Fibroblast of lung (primary cell): Measurements from ENCODE around the gene PEX10. TPM values are rescaled to one million over a fixed set of nuclear protein-coding genes. Genes with fewer than 3 reads are reported as not detected.

Experiments
- DNase-seq, 2 donors: peaks; one replicate each; pipeline versions ENCODE4 v3.0.0 to v3.0.0-alpha.2; 2010; ENCODE audit warnings: low read depth in 2 of 2
- H2AFZ ChIP-seq: 2 replicates; pipeline ENCODE4 v1.5.1; 2012; ENCODE audit warnings: low read length, control low read depth, inconsistent platforms
- H3K27ac ChIP-seq: 2 replicates; pipeline ENCODE4 v1.5.1; 2011; ENCODE audit warnings: low read length, control low read depth; ENCODE audit not compliant: insufficient read depth
- H3K27me3 ChIP-seq: 2 replicates; pipeline ENCODE4 v1.5.1; 2011; ENCODE audit warnings: mild to moderate bottlenecking, low read length; ENCODE audit not compliant: control insufficient read depth, insufficient read depth
- H3K36me3 ChIP-seq: 2 replicates; pipeline ENCODE4 v1.5.1; 2011; ENCODE audit warnings: low read length; ENCODE audit not compliant: control insufficient read depth, insufficient read depth
- H3K4me1 ChIP-seq: 2 replicates; pipeline ENCODE4 v1.5.1; 2011; ENCODE audit warnings: low read length; ENCODE audit not compliant: control insufficient read depth, insufficient read depth; ENCODE audit errors: extremely low read depth
- H3K4me2 ChIP-seq: 2 replicates; pipeline ENCODE4 v1.5.1; 2011; ENCODE audit warnings: low read length, control low read depth; ENCODE audit not compliant: insufficient read depth; ENCODE audit errors: extremely low read depth
- H3K4me3 ChIP-seq, 4 experiments: fragments of 200-600 bp in 1 of 4; sonication (generic) in 1 of 4; replicated peaks in 1 of 4; 2 replicates each; pipeline ENCODE4 v1.5.1; 2011 to 2016; ENCODE audit warnings: low read length in 4 of 4, low read depth in 3 of 4, mild to moderate bottlenecking in 3 of 4, control low read depth in 2 of 4, inconsistent platforms in 1 of 4, mixed read lengths in 1 of 4; ENCODE audit not compliant: insufficient read depth in 1 of 4; ENCODE audit errors: control extremely low read depth in 1 of 4
- H3K79me2 ChIP-seq: 2 replicates; pipeline ENCODE4 v1.5.1; 2012; ENCODE audit warnings: mild to moderate bottlenecking, low read length, inconsistent platforms; ENCODE audit not compliant: control insufficient read depth, insufficient read depth
- H3K9ac ChIP-seq: 2 replicates; pipeline ENCODE4 v1.5.1; 2011; ENCODE audit warnings: mild to moderate bottlenecking, low read length, control low read depth; ENCODE audit not compliant: insufficient read depth
- H3K9me3 ChIP-seq: 2 replicates; pipeline ENCODE4 v1.5.1; 2012; ENCODE audit warnings: low read depth, low read length; ENCODE audit not compliant: control insufficient read depth, insufficient read depth
- H4K20me1 ChIP-seq: 2 replicates; pipeline ENCODE4 v1.5.1; 2011; ENCODE audit warnings: low read length; ENCODE audit not compliant: control insufficient read depth, insufficient read depth; ENCODE audit errors: extremely low read depth
- CTCF ChIP-seq, 2 donors: IDR thresholded peaks in 1 of 2; conservative IDR thresholded peaks in 1 of 2; 1 replicate in 1 of 2; 2 replicates in 1 of 2; pipeline ENCODE4 v1.5.1; 2011 to 2012; ENCODE audit warnings: low read length in 2 of 2, control low read depth in 1 of 2, inconsistent platforms in 1 of 2, low read depth in 1 of 2, mild to moderate bottlenecking in 1 of 2
- EZH2 ChIP-seq: IDR thresholded peaks from 2 replicates; pipeline ENCODE4 v1.5.1; 2012; ENCODE audit warnings: low read length, control low read depth, mild to moderate bottlenecking; ENCODE audit errors: missing control alignments
- polyA plus RNA-seq, 2 donors: library from polyadenylated mRNA; depleted of rRNA in 1 of 2; stranded (reverse) in 1 of 2; unstranded in 1 of 2; fragments of >200 nt; gene quantifications; 2 replicates each; pipeline ENCODE4 v1.2.1, GENCODE V29; 2011 to 2012; ENCODE audit warnings: missing spikeins in 1 of 2
- total RNA-seq: library from RNA; depleted of rRNA; stranded (reverse); fragments of >200 nt; gene quantifications from 2 replicates; pipeline ENCODE4 v1.2.1, GENCODE V29; 2014

PEX10 gene
- total and polyA plus RNA-seq, 2 donors (not counting 1 experiment from before 2014, with no cell fraction given) = 15.4 to 33.4 TPM

GRCh38 chr1:2397007-2397679 lies 15.2 kb downstream of the PEX10 start:
- H3K36me3 ChIP-seq = peaks cover 37% of the 10 kb centered on the region
- H3K9ac ChIP-seq = no peak overlapping the region
- no peaks in the 10 kb centered on the region for H4K20me1 ChIP-seq
- H3K4me1 ChIP-seq = peaks cover 8% of the 10 kb centered on the region
- H3K27me3 ChIP-seq = no peaks in the 10 kb centered on the region
- no peak for TF ChIP-seq CTCF (conservative IDR thresholded peaks at IDR 0.05 in 1 of 2, IDR thresholded peaks at IDR 0.05 in 1 of 2; ENCODE audit: low read depth in 1 of 2, low read length in 2 of 2)
- no peak for TF ChIP-seq EZH2
- H3K4me3 ChIP-seq = no peak overlapping the region
- DNase-seq = no peak
- no peak overlapping the region for H2AFZ ChIP-seq
- H3K9me3 ChIP-seq = no peaks in the 10 kb centered on the region
- H3K4me2 ChIP-seq = no peak overlapping the region
- H3K79me2 ChIP-seq = peaks cover 56% of the 10 kb centered on the region
- no peak overlapping the region for H3K27ac ChIP-seq

- peaks cover 37% of the 10 kb centered on the region for H3K36me3 ChIP-seq
- H3K27ac ChIP-seq = no peak overlapping the region
- H2AFZ ChIP-seq = no peak overlapping the region
- no peaks in the 10 kb centered on the region for H3K9me3 ChIP-seq
- TF ChIP-seq EZH2 (no peak), CTCF (conservative IDR thresholded peaks at IDR 0.05 in 1 of 2, IDR thresholded peaks at IDR 0.05 in 1 of 2; ENCODE audit: low read depth in 1 of 2, low read length in 2 of 2) (no peak)
- no peak for DNase-seq
- no peaks in the 10 kb centered on the region for H3K27me3 ChIP-seq
- peaks cover 59% of the 10 kb centered on the region for H3K79me2 ChIP-seq
- no peak overlapping the region for H3K4me3 ChIP-seq
- H3K4me2 ChIP-seq = no peak overlapping the region
- H3K9ac ChIP-seq = no peak overlapping the region
- H3K4me1 ChIP-seq = peaks cover 8% of the 10 kb centered on the region
- no peaks in the 10 kb centered on the region for H4K20me1 ChIP-seq
Measured at GRCh38 chr1:2396476-2396875, 15.9 kb downstream of the PEX10 start.

- Histone ChIP-seq H3K36me3 (peaks cover 37% of the 10 kb centered on the region), H3K4me3 (no peak overlapping the region), H4K20me1 (no peaks in the 10 kb centered on the region), H3K4me1 (peaks cover 8% of the 10 kb centered on the region), H3K9me3 (no peaks in the 10 kb centered on the region), H2AFZ (no peak overlapping the region), H3K27me3 (no peaks in the 10 kb centered on the region), H3K27ac (no peak overlapping the region), H3K79me2 (peaks cover 60% of the 10 kb centered on the region), H3K4me2 (no peak overlapping the region), H3K9ac (no peak overlapping the region)
- DNase-seq = no peak
- TF ChIP-seq EZH2 = no peak
- no peak for TF ChIP-seq CTCF (conservative IDR thresholded peaks at IDR 0.05 in 1 of 2, IDR thresholded peaks at IDR 0.05 in 1 of 2; ENCODE audit: low read depth in 1 of 2, low read length in 2 of 2)
Measured at GRCh38 chr1:2396059-2396458, 16.3 kb downstream of the PEX10 start.
